HG03520 (cell line): Measurements from ENCODE around the gene NME8.

Experiments
- ATAC-seq: cut with Tn5 transposase; IDR thresholded peaks from one replicate; pipeline ENCODE4 v1.9.1; 2021; ENCODE audit warnings: mild to moderate bottlenecking, moderate library complexity; ENCODE audit not compliant: unreplicated experiment

NME8 gene

DNA sequence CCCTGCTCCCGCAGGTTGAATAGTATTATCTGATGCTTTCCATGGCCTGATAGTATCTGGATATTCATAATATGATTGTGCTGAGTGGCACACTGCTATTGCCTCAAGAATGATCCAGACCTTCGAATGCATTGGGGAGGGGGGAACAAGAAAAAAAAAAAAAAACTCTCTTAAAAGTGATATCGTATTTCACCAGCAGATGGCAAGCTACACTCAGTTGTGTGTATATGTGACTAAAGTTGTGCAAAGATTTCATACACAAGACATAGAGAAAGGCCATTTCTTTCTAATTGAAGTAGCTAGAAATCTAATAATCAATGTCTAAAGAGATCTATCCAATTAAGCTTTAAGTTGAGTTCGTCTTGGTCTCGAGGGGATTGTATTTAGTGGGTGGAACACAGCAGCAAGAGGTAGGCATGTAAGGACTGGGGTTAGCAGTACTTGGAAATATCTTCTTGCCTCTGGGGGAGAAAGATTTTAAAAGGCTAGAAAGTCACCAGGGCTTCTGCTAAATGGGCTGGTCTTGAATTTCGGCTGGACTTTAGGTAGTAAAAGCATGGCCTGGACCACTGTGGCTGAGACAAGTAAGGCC, 52.9 kb downstream of the NME8 start:
- ATAC-seq = peak; percentile 48

DNA sequence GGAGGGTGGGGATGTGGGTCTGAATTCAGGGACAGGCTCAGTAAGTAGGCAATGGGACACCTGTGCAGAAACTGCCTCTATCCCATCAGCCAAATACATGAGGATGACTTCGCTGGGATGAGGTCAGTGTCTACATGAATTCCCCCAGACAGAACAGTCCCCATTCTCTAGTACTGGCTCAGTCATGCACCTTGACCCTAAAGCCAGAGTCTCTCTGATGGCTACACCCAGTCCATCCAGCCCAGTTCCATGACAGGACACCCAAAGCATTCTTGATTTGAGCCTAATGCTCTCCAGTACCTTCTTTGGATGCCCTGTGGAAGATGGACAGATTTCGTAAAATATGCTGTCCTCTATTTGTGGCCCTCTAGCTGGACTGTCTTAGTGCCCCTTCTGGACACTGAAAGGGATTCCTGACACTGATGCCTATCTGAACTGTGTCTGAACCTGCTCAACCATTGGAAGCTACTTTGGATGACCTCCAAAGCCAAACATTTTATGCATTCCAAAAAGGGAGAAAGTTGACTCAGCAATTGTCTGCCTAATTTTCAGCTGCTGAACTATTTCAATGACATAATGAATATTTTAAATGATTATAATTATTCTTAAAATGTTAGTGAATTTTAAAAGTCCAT, 53.6 kb downstream of the NME8 start:
- ATAC-seq = no peak

- no peak for ATAC-seq
Measured at GRCh38 chr7:37908221-37908788, 59.9 kb downstream of the NME8 start.

DNA sequence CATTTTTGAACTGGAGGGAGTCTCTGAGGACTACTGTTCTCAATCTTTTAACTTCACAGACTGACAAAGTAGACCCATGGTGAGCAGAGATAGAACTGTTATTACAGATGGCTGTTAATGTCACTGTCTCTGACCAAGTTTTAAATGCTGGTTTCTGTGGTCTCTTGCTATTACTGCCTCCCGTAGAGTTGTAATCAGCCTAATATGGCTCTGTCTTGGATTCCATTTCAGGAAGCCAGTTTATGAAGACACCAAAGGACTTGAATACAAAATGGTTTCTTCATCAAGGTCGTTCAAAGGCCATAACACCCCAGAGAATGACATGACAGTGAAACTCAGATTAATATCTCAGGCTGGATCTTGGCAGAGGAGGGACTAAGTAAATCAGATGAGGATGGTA, 64.4 kb downstream of the NME8 start:
- no peak for ATAC-seq

DNA sequence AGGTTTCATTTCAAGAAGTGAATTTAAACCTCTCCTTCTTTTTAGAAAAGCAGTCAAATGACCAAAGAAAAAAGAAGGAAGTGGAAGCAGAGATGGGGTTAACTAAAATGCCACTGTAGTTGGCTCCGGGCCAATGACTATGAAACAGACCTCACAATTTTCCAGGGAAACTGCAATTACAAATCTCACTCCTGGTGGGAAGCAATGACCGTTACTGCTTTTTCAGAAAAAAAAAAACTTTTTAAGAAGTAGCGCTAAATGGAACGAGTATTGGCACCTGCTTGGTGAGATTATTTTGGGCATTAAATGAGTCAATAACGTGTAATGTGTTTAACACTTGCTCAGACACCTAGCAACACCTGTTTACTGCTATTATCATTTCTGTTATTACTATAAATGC, 67.0 kb downstream of the NME8 start:
- peak; percentile 44 for ATAC-seq

DNA sequence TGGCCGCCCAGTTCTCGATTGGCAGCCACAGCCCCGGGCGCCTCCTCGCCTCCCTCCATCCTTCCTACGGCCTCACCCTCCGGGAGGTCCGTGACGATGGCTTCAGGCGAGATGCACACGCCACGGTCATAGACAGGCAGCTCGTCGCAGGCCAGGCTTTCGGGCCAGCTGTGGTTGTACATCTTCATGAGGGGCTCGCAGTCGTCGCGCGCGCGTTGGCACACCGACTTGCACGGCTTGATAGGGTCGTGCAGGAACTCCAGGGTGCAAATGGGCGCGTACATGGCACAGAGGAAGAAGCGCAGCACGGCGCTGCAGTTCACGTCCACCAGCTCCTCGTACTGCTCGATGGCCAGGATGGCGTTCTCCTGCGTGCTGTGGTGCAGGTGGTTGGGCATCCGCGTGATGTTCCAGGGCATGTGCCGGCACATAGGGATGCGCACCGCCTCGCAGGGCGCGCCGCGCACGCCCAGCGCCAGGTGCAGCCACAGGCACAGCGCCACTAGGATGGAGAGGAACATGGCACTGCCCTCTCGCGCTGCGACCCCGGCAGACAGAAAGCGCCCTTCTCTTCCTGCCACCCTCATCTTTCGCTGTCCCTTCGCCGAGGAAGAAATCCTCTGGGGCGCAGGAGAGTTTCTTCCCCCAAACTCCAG, 67.7 kb downstream of the NME8 start:
- ATAC-seq = no peak

- ATAC-seq = peak; percentile 43
Measured at GRCh38 chr7:37916673-37917660, 68.6 kb downstream of the NME8 start, which contains the start of gene SFRP4. TSS of gene SFRP4 (minus strand) at chr7:37916817. CDS start at chr7:37916537, 280 bp downstream.

DNA sequence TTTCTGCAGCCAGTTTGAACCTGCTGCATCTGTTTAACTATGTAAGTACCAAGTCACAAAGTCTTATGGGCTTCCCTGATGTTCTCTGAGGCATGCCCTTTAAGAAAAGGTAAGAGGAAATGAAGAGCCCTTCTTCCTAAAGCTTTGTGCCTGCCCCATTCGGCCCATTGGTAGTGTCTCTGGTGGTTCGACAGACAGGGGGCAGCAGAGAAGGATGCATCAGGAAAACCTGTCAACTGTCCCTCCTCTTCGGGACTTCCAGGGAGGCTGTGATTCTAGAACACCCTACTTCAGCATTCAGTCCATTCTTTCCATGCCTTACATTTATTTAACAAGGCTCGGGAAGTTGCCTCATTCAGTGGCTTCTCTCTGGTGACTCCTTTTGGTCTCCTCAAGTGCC, 70.1 kb downstream of the NME8 start:
- ATAC-seq = no peak

DNA sequence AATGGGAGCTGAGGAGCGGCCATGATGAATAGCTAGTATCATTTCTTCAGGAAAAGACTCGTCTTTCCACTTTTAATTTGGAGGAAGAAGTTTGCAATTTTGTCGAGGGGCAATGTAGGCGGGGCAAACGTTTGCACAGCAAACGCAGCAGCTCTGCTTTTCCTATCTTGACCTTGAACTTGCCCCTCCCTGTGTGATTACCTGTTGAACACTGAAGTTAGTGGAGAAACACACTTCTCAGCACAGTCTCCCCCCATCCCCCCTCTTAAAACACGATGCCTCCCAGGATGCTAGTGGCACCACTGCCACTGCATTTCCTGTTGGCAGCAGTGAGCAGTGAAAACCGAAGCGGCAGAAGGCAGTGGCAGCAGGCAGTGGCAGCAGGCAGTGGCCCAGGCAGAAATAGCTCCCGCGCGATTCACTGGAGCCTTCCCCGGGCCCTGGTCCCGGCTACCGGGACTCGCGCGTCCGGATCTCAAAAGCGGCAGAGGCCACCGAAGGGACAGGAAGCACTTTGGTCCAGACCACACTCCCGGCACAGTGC, 72.0 kb downstream of the NME8 start, which contains the start of gene EPDR1:
Gene EPDR1, plus strand, starts transcription at position 336 of the 544 bp plus-strand sequence. CDS start 300 bp downstream, outside the sequence.
- peak; percentile 31 for ATAC-seq

DNA sequence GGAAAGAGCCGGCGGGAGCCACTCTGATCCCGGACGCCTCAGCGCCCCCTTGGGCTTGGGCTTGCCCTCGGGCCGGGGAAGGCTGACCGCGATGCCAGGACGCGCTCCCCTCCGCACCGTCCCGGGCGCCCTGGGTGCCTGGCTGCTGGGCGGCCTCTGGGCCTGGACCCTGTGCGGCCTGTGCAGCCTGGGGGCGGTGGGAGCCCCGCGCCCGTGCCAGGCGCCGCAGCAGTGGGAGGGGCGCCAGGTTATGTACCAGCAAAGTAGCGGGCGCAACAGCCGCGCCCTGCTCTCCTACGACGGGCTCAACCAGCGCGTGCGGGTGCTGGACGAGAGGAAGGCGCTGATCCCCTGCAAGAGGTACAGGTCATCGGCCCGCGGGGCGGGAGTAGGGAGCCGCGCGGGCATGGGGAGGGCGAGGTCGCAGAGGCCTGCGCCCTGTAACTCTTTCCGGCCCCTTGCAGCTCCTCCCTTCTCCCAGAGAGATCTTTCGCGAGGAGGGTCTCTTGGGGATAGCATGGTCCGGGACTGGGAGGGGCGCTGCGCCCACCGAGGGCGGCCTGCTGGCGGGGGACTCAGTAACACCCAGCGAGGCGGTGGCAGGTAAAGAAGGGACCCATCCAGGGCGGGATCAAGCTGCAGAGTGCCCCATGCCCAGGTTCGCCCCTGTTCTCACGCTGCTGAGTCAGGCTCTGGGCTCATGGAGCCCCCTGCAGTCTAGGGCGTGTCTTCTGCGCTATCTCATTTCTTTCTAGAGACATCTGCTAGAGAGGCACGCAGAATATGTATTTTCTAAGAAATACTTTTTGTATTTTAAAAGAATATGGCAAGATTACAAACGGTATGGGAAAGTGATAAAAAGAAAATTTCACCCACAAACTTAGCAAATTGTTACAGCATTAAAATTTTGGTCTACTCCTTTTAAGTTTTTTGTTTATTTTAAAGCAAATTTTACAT, 72.7 kb downstream of the NME8 start:
- peak; percentile 19 for ATAC-seq

DNA sequence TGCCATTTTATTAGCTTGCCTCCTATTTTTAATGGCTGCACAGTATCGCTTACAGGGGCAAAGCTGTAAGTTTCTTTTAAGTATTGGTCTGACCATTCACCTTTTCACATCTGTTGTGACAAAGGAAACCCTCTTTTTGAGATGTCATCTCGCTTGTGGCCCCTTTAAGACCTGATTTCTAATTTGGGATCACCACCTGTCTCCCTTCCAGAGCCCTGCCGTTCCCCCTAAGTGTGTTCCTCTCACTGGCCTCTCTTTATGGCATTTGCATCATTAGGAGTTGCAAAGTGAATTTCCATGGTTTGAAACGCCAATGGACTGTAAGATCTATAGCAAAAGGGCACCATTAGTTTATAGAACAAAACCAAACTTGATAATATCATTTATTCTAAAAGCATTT, 73.5 kb downstream of the NME8 start:
- ATAC-seq = no peak

DNA sequence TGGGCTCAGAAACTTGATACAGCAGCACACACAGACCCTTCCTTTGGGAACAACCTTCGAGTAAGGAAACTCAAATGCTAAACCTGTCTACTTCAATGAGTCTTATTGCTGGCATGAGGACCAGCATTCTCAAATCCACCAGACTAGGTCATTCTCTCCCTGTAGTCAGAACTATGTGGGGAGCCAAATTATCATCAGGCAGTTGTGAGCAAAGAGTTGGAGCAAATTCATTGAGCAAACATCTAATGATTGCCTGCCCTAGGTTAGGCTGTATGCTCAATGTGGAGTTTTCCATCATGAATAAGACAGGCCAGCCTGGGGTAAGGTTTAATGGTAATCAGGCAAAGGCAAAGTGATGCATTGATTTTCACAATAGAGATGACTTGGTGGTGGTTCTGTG, 75.6 kb downstream of the NME8 start:
- no peak for ATAC-seq

- no peak for ATAC-seq
Measured at GRCh38 chr7:37924491-37925041, 76.2 kb downstream of the NME8 start.

GRCh38 chr7:37925620-37926019, 77.2 kb downstream of the NME8 start:
- ATAC-seq = no peak

GRCh38 chr7:37927773-37928444, 79.5 kb downstream of the NME8 start:
- no peak for ATAC-seq

GRCh38 chr7:37928878-37929277, 80.5 kb downstream of the NME8 start:
- no peak for ATAC-seq

GRCh38 chr7:37930226-37930948, 82.0 kb downstream of the NME8 start:
- no peak for ATAC-seq

DNA sequence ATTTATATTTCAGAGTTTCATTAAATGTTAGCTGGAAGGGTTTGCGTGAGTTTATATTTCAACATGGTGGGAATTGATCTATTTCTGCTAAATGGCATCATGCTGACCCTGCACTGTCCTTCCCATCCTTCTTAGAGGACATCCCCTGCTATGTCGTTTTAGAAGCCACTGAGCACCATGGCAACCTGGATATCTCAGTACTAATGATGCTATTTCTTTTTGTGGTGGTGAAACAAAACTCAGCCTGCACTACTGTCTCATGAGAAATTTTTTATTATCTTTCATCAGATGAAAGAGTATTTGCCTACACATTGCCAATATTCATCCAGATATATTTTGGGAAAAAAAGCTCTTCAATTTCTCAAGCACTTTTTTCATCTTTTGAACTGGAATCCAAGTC, 84.1 kb downstream of the NME8 start:
- ATAC-seq = no peak
